ENCODE data around the gene RAB34. TPM values are rescaled to one million over a fixed set of nuclear protein-coding genes. Genes with fewer than 3 reads are reported as not detected.
A peak's percentile ranks its signal among the peaks of the same experiment; 100 is the strongest.

The RAB34 gene
- polyA plus RNA-seq, 3 donors, result 66.7 to 93.3 (median 79.1) TPM

- H3K27ac ChIP-seq (ENCODE audit: low read depth in 1 of 2, low read length in 2 of 2), result no peak overlapping the region
- DNase-seq, result no peak
- no peak overlapping the region for H3K9ac ChIP-seq (ENCODE audit: insufficient read depth, low read length, poor library complexity, severe bottlenecking)
- H3K36me3 ChIP-seq (replicated peaks in 1 of 2; ENCODE audit: control insufficient read depth in 1 of 2, insufficient read depth in 2 of 2, low read length in 2 of 2), result peaks cover 18 to 35% of the 10 kb centered on the region in 2 donors
- peaks cover 7% of the 10 kb centered on the region for H4K20me1 ChIP-seq (ENCODE audit: insufficient read depth, low read length)
- no peaks in the 10 kb centered on the region for H3K27me3 ChIP-seq (ENCODE audit: control insufficient read depth in 2 of 2, insufficient read depth in 2 of 2, low read length in 2 of 2)
- no peak overlapping the region for H3K27ac Mint-ChIP-seq
- peaks cover 15 to 16% of the 10 kb centered on the region in 2 donors for H3K4me1 ChIP-seq (ENCODE audit: control insufficient read depth in 1 of 2, insufficient read depth in 2 of 2, low read length in 2 of 2)
- peaks cover 0 to 4% (median 0%) of the 10 kb centered on the region in 3 donors for H3K27me3 Mint-ChIP-seq (ENCODE audit: low read depth in 3 of 3)
- peaks cover 30 to 39% of the 10 kb centered on the region in 2 donors for H3K36me3 Mint-ChIP-seq
- TF ChIP-seq CTCF (IDR thresholded peaks at IDR 0.05), result no peak
- H3K4me1 Mint-ChIP-seq, result peaks cover 23% of the 10 kb centered on the region
- no peak overlapping the region for H3K4me2 ChIP-seq (replicated peaks; ENCODE audit: extremely low read depth, low read length, poor library complexity, severe bottlenecking)
- no peak overlapping the region for H2AFZ ChIP-seq (ENCODE audit: insufficient read depth, low read depth, low read length, poor library complexity, severe bottlenecking)
- intact Hi-C loops (cut with micrococcal nuclease), result no loop called here
- H3K9me3 Mint-ChIP-seq, result no peaks in the 10 kb centered on the region
- H3K9me3 ChIP-seq (replicated peaks in 1 of 2; ENCODE audit: control insufficient read depth in 1 of 2, insufficient read depth in 1 of 2, low read length in 2 of 2), result no peaks in the 10 kb centered on the region
- no peak overlapping the region for H3K4me3 ChIP-seq (replicated peaks in 1 of 3; ENCODE audit: low read depth in 2 of 3, low read length in 3 of 3)
- 98% methylated on average over 27 of the region's 32 CpGs for WGBS (ENCODE audit: insufficient coverage)
- H3K79me2 ChIP-seq (ENCODE audit: insufficient read depth, low read length), result peaks cover 4% of the 10 kb centered on the region
- no peak overlapping the region for H3K4me3 Mint-ChIP-seq
These were observed 40.9 kb upstream of the RAB34 start for GRCh38 chr17:28758411-28759121.

GRCh38 chr17:28756049-28756804, 38.6 kb upstream of the RAB34 start:
- no peak overlapping the region for H3K4me2 ChIP-seq (replicated peaks; ENCODE audit: extremely low read depth, low read length, poor library complexity, severe bottlenecking)
- no peak for TF ChIP-seq CTCF (IDR thresholded peaks at IDR 0.05)
- H4K20me1 ChIP-seq (ENCODE audit: insufficient read depth, low read length), result peaks cover 7% of the 10 kb centered on the region
- H3K9me3 ChIP-seq (replicated peaks in 1 of 2; ENCODE audit: control insufficient read depth in 1 of 2, insufficient read depth in 1 of 2, low read length in 2 of 2), result no peaks in the 10 kb centered on the region
- H3K9me3 Mint-ChIP-seq, result no peaks in the 10 kb centered on the region
- no peak overlapping the region for H3K9ac ChIP-seq (ENCODE audit: insufficient read depth, low read length, poor library complexity, severe bottlenecking)
- peaks cover 8% of the 10 kb centered on the region in 2 donors for H3K4me1 ChIP-seq (ENCODE audit: control insufficient read depth in 1 of 2, insufficient read depth in 2 of 2, low read length in 2 of 2)
- H3K27me3 Mint-ChIP-seq (ENCODE audit: low read depth in 3 of 3), result peaks cover 0 to 4% (median 0%) of the 10 kb centered on the region in 3 donors
- 100% methylated on average over 1 of the region's 5 CpGs for WGBS (ENCODE audit: insufficient coverage)
- peak overlapping the region in 1 of 7 donors; percentile 44 for H3K27ac Mint-ChIP-seq
- peaks cover 18 to 30% of the 10 kb centered on the region in 2 donors for H3K36me3 ChIP-seq (replicated peaks in 1 of 2; ENCODE audit: control insufficient read depth in 1 of 2, insufficient read depth in 2 of 2, low read length in 2 of 2)
- H3K79me2 ChIP-seq (ENCODE audit: insufficient read depth, low read length), result no peaks in the 10 kb centered on the region
- DNase-seq, result no peak
- H3K4me1 Mint-ChIP-seq, result peaks cover 13% of the 10 kb centered on the region
- H2AFZ ChIP-seq (ENCODE audit: insufficient read depth, low read depth, low read length, poor library complexity, severe bottlenecking), result no peak overlapping the region
- no peak overlapping the region for H3K4me3 ChIP-seq (replicated peaks in 1 of 3; ENCODE audit: low read depth in 2 of 3, low read length in 3 of 3)
- peaks cover 30 to 39% of the 10 kb centered on the region in 2 donors for H3K36me3 Mint-ChIP-seq
- no peak overlapping the region for H3K27ac ChIP-seq (ENCODE audit: low read depth in 1 of 2, low read length in 2 of 2)
- intact Hi-C loops (cut with micrococcal nuclease), result no loop called here
- H3K27me3 ChIP-seq (ENCODE audit: control insufficient read depth in 2 of 2, insufficient read depth in 2 of 2, low read length in 2 of 2), result no peaks in the 10 kb centered on the region
- no peak overlapping the region for H3K4me3 Mint-ChIP-seq
